IPS-NIHi7 (cell line): ENCODE data around the gene OR8B12.
"Not testable (repeated sequence)": the region's sequence is repeated elsewhere in the genome, so short reads cannot be mapped to it uniquely, and the experiment has no call there.

Source experiments
- DNase-seq: peaks from one replicate; pipeline ENCODE4 v3.0.0; 2012; ENCODE audit warnings: mixed read lengths; ENCODE audit errors: extremely low spot score

Gene OR8B12

GRCh38 chr11:124520550-124520854, 23.0 kb downstream of the OR8B12 start:
- DNase-seq, result no peak

DNA sequence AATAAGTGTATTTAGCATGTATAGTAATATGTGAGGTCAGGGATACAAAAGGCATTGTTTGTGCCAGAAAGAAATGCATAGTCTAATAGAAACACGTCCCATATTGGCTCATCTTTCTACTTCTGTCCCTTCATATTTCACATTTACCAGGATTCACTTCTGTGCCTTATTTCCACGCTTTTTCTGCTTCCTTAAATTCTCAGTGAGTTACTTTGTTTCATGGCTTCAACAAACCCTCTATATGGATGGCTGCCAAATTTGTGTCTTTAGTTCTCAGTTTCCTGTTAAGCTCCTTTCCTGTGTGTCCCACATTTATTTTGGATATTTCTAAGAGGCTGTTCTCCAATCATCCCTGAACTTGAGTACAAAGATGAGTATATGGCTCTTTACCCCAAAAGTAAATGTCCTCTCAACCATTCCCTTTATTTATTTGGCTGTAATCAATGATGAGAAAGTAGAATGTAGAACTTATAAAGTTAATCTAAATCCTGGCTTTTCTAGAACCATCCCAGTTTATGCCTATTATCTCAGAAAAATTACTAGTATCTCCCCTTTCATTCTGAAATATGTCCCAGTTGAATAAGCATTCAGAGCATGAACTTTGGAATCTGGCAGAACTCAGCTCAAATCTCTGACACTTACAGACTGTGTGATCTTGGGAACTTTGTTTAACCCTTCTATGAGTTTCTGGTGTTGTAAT, 23.5 kb downstream of the OR8B12 start:
- DNase-seq, result no peak

DNA sequence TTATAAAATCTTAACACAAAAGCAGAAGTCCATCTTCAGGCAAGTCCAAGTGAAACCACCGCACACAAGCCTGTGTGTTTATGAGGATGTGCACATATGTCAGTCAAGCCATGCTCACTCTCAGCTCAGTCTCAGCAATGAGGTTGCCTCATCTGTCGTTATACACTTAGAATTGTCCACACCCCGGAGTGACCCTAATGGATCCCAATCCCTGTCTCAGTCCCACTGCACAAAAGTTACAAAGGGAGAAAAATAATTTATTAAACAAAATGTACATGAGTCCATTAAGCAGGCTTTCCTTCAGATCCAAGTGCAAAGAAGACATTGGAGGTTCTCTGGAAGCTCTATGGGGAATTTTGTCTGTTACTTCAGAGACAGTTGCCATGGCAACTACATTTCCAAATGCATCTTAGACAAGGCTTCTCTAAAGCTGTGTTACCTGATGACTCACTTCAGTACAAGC, 24.4 kb downstream of the OR8B12 start:
- DNase-seq, result no peak

GRCh38 chr11:124517314-124517713, 26.1 kb downstream of the OR8B12 start:
- DNase-seq, result no peak

DNA sequence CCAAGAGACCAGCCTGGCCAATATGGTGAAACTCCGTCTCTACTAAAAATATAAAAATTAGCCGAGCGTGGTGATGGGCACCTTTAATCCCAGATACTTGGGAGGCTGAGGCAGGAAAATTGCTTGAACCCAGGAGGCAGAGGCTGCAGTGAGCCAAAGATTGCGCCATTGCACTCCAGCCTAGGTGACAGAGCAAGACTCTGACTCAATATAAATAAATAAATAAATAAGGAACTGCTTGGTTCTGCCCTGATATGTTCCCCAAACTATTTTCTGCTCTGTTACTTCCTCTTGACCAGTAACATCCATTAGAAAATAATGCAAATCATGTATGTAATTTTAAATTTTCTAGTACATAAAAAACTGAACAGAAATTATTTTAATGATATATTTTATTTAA, 28.8 kb downstream of the OR8B12 start:
- DNase-seq, result not testable (repeated sequence)

DNA sequence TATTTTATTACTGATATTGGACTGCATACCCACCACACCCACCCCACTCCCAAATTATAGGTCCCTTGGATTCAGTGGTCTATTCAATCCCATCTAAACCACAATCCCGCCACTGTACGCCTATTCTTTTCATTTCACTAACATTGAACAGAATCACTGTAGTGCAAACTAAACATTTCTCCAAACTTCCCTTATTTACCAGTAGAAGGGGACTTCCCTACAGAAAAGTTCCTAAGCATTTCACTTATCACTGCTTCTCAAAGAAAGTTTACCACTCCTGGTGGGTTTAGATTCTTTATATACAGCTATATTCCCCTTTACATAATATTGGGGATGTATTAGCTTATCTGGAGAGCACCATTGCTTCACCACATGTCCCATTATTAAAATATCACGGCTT, 29.3 kb downstream of the OR8B12 start:
- DNase-seq, result no peak

DNA sequence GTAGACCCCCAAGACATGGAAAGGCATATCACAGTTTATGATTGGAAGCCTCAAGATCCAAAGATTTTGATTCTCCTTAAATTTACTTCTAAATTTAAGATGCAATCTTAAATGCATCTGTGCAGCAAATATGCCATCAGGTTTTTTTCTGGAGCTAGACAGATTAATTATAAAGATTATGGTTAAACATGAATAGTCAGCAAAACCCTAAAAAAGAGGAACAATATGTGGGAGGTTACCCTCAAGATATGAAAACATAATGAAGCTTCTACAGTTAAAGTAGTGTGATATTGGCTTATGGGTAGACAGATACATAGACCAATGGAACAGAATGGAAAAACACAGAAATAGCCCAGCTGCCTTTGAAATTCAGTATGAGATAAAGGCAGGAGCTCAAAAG, 31.7 kb downstream of the OR8B12 start:
- DNase-seq, result no peak

DNA sequence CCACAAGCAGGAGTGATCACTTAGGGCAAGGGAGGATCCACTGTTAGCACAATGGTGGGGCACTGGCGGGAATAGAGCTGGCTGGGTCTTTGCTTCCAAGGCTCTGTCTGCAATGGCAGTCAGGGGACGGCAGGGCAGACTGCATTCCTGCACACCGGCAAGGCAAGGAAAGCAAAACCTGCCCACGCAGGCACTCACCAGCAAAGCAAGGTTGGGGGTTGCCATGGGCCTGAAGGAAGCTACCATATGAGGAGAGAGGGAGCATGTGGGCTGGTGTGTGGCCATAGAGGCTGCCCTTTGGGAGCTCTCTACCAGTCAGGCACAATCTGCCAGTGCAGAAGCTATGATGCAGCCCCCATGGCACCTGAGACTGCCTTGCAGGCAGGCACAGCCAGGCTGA, 33.2 kb downstream of the OR8B12 start:
- no peak for DNase-seq

DNA sequence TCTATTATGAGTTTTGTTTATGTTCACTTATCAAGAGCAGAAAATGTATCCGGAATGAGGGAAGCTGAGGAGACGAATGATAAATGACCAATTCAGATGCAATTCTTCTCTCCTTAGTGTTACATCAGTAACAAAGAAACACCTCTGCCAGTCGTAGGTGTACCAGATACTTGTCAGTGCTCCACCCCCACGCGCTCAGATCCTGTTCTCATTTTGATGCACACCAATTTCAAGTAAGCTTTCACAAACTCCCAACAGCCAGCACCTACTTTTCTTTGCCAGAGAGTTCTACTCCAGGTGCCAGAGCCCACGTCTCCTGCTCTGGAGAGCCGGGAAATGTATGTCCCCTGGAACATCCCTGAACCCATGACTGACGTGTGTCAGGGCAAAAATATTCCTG, 43.7 kb downstream of the OR8B12 start:
- DNase-seq, result no peak

DNA sequence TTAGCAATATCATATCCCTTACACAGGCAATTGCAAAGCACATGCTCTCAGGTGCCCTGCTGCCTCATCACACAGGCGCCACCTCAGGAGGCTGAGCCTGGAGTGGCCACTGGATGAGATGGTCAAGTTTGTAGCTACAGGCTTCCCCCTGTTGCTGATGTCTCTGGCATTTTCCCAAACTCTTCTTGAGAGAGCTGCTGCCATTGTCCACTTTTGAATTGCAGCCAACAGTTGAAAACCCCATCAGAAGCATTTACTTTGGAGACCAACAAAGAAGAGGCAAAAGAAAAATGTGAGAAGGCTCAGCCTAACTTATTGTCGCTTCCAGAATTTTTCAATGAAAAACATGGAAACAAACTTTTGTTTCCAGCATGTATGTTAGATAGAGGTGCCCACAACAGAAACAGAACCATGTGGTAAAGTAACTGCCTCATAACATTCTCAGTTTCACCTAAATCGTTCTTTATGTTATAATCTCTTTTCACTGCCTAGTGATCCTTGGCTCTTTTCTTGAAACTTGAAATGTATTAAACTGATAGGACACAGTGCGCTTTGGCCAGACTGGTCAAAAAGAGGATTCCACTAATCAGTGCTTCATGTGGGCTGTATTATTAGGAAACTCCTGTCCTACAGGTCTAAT, 50.3 kb downstream of the OR8B12 start:
- no peak for DNase-seq
